ENCODE measurements around the gene NUDT22.

NUDT22 gene

DNA sequence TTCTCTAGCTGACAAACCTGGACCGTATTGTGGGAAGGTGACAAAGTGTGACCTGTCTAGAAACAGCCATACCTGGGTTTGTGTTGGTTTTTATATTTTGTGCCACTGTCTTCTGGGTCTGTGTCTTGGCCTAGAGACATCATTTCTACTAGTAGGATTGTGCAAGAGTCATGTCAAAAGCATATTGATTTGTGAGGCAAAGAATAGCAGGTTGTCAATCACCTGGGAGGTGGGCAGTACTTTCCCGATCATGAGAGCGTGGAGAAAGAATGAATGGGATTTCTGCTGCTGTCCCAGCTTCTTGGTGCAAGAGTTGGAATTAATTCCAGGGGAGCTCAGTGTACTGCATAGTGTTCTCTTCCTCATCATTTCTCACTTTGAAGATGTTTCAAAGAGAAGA, 24.5 kb upstream of the NUDT22 start:
- TF ChIP-seq, protein P1, sequence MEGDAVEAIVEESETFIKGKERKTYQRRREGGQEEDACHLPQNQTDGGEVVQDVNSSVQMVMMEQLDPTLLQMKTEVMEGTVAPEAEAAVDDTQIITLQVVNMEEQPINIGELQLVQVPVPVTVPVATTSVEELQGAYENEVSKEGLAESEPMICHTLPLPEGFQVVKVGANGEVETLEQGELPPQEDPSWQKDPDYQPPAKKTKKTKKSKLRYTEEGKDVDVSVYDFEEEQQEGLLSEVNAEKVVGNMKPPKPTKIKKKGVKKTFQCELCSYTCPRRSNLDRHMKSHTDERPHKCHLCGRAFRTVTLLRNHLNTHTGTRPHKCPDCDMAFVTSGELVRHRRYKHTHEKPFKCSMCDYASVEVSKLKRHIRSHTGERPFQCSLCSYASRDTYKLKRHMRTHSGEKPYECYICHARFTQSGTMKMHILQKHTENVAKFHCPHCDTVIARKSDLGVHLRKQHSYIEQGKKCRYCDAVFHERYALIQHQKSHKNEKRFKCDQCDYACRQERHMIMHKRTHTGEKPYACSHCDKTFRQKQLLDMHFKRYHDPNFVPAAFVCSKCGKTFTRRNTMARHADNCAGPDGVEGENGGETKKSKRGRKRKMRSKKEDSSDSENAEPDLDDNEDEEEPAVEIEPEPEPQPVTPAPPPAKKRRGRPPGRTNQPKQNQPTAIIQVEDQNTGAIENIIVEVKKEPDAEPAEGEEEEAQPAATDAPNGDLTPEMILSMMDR (IDR thresholded peaks at IDR 0.05): no peak

DNA sequence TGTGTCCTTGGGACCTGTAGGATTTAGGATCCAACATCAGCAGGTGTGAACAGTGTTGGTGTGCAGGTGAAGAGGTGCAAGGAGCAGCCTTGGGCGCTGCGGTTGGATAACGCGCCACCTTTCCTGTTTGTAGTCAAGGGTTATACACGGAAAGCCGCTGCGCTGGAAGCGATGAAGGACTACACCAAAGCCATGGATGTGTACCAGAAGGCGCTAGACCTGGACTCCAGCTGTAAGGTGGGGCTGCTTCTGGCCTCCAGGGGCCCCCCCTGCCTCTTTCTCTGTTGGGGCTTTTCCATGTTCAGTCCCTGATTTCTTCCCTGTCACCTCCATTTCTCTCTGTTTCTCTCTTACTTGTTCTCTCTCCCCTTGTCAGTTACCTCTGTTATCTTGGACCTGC, 23.1 kb upstream of the NUDT22 start:
- TF ChIP-seq, protein P1 (IDR thresholded peaks at IDR 0.05): no peak

DNA sequence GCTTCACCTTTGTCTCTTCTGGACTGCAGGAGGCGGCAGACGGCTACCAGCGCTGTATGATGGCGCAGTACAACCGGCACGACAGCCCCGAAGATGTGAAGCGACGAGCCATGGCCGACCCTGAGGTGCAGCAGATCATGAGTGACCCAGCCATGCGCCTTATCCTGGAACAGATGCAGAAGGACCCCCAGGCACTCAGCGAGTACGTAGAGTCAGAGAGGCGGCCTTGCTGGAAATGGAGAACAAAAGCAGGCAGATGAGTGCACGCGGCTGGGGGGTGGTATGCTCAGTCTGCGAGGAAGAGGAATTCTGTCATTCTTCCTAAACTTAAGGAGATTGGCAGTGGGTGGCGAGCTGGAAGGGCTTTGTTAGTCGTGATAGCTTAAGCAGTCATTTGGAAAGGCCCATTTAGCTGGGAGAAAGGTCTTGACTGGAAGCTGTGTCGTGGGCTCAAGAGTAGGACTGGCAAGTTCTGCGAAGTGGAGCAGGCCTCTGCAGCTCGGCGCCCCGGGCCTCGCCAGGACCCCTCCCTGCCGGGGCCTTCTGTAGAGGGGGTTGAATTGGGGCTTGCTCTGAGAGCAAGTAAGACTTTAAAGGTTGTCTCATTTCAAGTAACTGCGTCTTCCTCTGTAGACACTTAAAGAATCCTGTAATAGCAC, 22.5 kb upstream of the NUDT22 start:
- TF ChIP-seq, protein P1 (IDR thresholded peaks at IDR 0.05): no peak

DNA sequence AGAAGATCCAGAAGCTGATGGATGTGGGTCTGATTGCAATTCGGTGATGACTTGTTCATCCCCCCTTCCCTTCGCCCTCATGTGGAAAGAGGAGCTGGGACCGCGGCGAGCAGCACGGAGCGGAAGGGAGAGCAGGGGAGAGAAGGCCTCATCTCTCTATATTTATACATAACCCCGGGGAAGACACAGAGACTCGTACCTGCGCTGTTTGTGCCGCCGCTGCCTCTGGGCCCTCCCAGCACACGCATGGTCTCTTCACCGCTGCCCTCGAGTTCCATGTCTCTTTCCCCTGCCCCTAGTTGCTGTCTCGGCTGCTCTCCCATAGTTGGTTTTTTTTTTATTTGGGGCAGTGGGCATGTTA, 22.0 kb upstream of the NUDT22 start:
- TF ChIP-seq, protein P1 (IDR thresholded peaks at IDR 0.05): no peak

DNA sequence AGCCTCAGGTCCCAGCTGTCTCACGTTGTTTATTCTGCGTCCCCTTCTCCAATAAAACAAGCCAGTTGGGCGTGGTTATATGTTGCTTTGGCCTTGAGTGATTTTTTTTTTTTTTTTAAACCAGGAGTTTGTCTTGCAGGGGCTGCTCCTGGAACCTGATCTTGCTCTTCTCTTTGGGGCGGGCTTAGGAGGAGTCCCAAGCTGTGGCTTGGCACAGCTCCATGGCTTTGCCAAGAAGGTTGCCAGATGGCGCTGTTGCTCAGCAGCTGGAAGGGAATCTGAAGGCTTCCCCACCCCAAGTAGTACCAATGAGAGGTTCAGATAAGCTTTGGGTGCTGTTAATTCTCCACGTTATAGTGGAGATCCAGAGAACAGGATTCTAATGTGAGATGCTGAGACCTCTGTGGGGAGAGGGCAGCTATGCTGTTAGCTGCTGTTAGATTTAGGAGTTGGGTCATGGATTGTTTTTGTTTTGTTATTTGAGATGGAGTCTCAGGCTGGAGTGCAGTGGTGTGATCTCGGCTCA, 21.5 kb upstream of the NUDT22 start:
- TF ChIP-seq, protein P1 (IDR thresholded peaks at IDR 0.05): peak; percentile 62

DNA sequence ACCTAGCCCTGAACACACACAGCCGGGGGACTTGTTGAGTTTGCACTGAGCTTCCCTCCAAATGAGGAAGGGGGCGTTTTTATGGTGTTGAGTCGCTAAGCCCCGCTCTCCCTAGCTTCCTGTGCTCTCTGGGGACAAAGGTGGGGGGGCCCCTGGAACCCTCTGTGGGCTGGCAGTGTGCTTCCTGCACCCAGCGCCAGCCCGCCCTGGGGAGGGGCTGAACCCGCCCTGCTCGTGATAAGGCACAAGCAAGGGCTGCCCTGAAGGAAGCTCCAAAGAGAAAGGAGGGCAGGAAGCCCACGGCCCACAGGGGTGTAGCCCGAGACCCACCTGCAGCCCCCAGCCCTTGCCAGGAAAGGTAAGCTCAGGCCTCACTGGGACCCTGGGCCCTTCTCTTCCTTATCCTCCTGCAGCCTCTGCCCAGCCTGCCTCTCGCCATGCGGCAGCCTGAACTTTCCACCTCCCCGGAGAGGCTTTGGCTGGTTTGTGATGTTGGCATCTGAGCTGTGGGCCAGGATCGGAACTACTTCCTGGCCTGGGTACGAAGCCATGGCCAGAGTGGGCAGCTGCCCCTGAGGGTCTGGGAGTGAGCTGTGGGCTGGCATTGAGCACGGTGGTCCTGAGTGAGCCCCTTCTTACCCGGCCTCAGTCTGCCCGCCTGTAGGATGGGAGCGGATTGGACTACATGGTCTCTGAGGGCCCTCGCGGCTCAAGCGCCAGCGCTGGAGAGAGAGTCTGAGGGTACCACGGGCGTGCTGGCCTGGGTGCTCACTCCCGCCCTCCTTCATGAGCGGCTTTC, 19.4 kb upstream of the NUDT22 start, which contains the start of gene FERMT3:
Gene FERMT3, plus strand, starts transcription at position 265 of the 799 bp plus-strand sequence. CDS start 644 bp downstream, outside the sequence.
- TF ChIP-seq, protein P1 (IDR thresholded peaks at IDR 0.05): no peak

DNA sequence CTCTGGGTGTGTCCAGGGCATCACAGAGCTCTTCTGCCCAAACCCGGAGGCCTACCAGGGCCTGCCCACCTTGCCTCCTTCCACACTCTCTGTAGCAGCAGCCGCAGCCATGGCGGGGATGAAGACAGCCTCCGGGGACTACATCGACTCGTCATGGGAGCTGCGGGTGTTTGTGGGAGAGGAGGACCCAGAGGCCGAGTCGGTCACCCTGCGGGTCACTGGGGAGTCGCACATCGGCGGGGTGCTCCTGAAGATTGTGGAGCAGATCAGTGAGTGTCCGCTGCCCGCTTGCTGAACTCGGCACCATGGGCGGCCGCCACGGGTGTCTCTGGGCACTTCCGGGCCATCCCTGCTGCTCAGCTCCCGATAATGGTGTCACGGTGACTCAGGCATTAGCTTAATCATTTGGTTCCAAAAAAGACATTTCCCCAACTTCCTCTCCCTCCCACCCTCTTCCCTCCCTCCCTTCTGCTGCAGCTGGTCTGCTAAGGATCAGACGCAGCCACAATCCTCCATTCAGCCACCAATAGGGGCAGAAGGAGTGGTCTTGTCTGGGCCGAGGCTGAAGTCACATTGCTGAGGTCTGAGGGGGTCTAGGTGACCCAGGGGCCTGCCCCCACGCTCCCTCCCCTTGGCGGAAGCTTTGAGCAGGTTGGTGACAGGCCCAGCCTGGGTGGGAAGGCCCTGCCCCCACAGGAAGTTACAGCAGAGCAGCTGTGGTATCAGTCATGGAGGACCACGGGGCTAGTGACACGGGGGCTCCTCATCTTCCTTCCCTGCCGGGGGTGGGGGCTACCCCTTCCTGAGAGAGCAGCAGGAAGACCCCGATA, 18.6 kb upstream of the NUDT22 start:
- TF ChIP-seq, protein P1 (IDR thresholded peaks at IDR 0.05): no peak
